WI38 (cell line): ENCODE measurements around the gene PSMC3.

Experiments
- H3K4me3 ChIP-seq: 2 replicates; pipeline ENCODE4 v1.5.1; 2011; ENCODE audit warnings: low read depth, mild to moderate bottlenecking, control low read depth, low read length
- TF ChIP-seq, protein P1 (sequence below): IDR thresholded peaks from 2 replicates; pipeline ENCODE4 v1.5.1; 2012; ENCODE audit warnings: low read depth, mild to moderate bottlenecking, control low read depth, low read length

Gene PSMC3

GRCh38 chr11:47377571-47378009 is 48.6 kb downstream of the PSMC3 start:
- no peak overlapping the region for H3K4me3 ChIP-seq
- TF ChIP-seq, protein P1, sequence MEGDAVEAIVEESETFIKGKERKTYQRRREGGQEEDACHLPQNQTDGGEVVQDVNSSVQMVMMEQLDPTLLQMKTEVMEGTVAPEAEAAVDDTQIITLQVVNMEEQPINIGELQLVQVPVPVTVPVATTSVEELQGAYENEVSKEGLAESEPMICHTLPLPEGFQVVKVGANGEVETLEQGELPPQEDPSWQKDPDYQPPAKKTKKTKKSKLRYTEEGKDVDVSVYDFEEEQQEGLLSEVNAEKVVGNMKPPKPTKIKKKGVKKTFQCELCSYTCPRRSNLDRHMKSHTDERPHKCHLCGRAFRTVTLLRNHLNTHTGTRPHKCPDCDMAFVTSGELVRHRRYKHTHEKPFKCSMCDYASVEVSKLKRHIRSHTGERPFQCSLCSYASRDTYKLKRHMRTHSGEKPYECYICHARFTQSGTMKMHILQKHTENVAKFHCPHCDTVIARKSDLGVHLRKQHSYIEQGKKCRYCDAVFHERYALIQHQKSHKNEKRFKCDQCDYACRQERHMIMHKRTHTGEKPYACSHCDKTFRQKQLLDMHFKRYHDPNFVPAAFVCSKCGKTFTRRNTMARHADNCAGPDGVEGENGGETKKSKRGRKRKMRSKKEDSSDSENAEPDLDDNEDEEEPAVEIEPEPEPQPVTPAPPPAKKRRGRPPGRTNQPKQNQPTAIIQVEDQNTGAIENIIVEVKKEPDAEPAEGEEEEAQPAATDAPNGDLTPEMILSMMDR, result no peak

GRCh38 chr11:47376525-47377371 is 49.5 kb downstream of the PSMC3 start:
- TF ChIP-seq, protein P1, result no peak
- H3K4me3 ChIP-seq, result no peak overlapping the region

GRCh38 chr11:47376107-47376524 is 50.1 kb downstream of the PSMC3 start:
- no peak overlapping the region for H3K4me3 ChIP-seq
- TF ChIP-seq, protein P1, result no peak

- no peak overlapping the region for H3K4me3 ChIP-seq
- TF ChIP-seq, protein P1, result no peak
These were observed 50.6 kb downstream of the PSMC3 start for GRCh38 chr11:47375546-47376085.

DNA sequence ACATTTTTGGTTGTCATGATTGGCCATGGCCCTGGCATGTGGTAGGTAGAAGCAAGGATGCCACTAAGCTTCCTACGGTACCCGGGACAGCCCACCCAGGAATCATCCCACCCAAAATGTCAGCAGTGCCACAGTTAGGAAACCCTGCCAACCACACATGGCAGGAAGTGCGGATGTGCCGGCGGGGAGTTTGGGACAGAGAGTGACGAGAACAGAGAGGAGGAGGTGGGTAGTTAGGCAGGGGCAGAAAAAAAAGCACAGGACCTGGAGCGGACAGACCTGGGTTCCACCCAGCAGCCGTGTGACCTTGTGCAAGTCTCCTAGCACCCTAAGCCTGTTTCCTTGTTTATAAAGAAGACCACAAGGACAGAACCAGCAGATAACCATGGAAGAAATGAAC is 51.2 kb downstream of the PSMC3 start:
- H3K4me3 ChIP-seq, result no peak overlapping the region
- TF ChIP-seq, protein P1, result no peak

- no peak overlapping the region for H3K4me3 ChIP-seq
- TF ChIP-seq, protein P1, result no peak
These were observed 51.6 kb downstream of the PSMC3 start for GRCh38 chr11:47374720-47375019.

- H3K4me3 ChIP-seq, result no peak overlapping the region
- TF ChIP-seq, protein P1, result peak; percentile 92
These were observed 52.1 kb downstream of the PSMC3 start for GRCh38 chr11:47373876-47374719.
